ENCODE data around the gene ESAM. TPM values are rescaled to one million over a fixed set of nuclear protein-coding genes. Genes with fewer than 3 reads are reported as not detected.

ESAM gene
- polyA plus RNA-seq, 1 donor (not counting 4 experiments of a cell fraction or from before 2014, with no cell fraction given) = 0.04 TPM

- H3K4me2 ChIP-seq (ENCODE audit: control insufficient read depth, extremely low read depth, insufficient read depth, low read depth, low read length) = peak overlapping the region; percentile 97
- H3K9me1 ChIP-seq (ENCODE audit: control insufficient read depth, extremely low read depth, insufficient read depth, low read length) = no peaks in the 10 kb centered on the region
- H3K9me3 ChIP-seq (ENCODE audit: control insufficient read depth, low read depth, low read length) = no peaks in the 10 kb centered on the region
- H3K9ac ChIP-seq (ENCODE audit: control insufficient read depth, extremely low read depth, insufficient read depth, low read length) = peak overlapping the region; percentile 37
- H3K4me1 ChIP-seq (ENCODE audit: control insufficient read depth, extremely low read depth, insufficient read depth, low read length) = peaks cover 32% of the 10 kb centered on the region
- dilution Hi-C loops (cut with MboI; ENCODE audit: extremely low pct_ligation_motif_present, low sequenced_read_pairs) = no loop called here
- peak overlapping the region; percentile 59 for H2AFZ ChIP-seq (ENCODE audit: control insufficient read depth, low read length)
- FAIRE-seq = peak; percentile 94
- H3K4me3 ChIP-seq (ENCODE audit: control insufficient read depth in 2 of 3, extremely low read depth in 1 of 3, insufficient read depth in 2 of 3, low read depth in 1 of 3, low read length in 3 of 3) = peak overlapping the region in 2 of 3 experiments; percentile 56 to 60
- TF ChIP-seq EZH2 (IDR thresholded peaks at IDR 0.05; ENCODE audit: low read length) (no peak), CTCF (optimal IDR thresholded peaks at IDR 0.05 in 1 of 3, IDR thresholded peaks at IDR 0.05 in 1 of 3, conservative IDR thresholded peaks at IDR 0.05 in 1 of 3; ENCODE audit: extremely low read depth in 1 of 3, insufficient read depth in 2 of 3, low read length in 3 of 3) (no peak)
- H3K79me2 ChIP-seq (ENCODE audit: control insufficient read depth, insufficient read depth, low read length) = no peaks in the 10 kb centered on the region
- peaks cover 34% of the 10 kb centered on the region for H3K27me3 ChIP-seq (ENCODE audit: control insufficient read depth, extremely low read depth, insufficient read depth, low read length)
- no peaks in the 10 kb centered on the region for H3K36me3 ChIP-seq (ENCODE audit: control insufficient read depth in 2 of 2, extremely low read depth in 1 of 2, insufficient read depth in 2 of 2, low read length in 2 of 2)
- H3K27ac ChIP-seq (ENCODE audit: control insufficient read depth, insufficient read depth, low read length) = peak overlapping the region; percentile 50
- peak; percentile 32 for DNase-seq (ENCODE audit: low read depth, low spot score)
- no peaks in the 10 kb centered on the region for H4K20me1 ChIP-seq (ENCODE audit: control insufficient read depth, extremely low read depth, insufficient read depth, low read length)
Measured at GRCh38 chr11:124717421-124717785, 44.7 kb downstream of the ESAM start.

- peaks cover 26% of the 10 kb centered on the region for H3K27me3 ChIP-seq (ENCODE audit: control insufficient read depth, extremely low read depth, insufficient read depth, low read length)
- no peaks in the 10 kb centered on the region for H3K9me1 ChIP-seq (ENCODE audit: control insufficient read depth, extremely low read depth, insufficient read depth, low read length)
- H3K79me2 ChIP-seq (ENCODE audit: control insufficient read depth, insufficient read depth, low read length) = no peaks in the 10 kb centered on the region
- H4K20me1 ChIP-seq (ENCODE audit: control insufficient read depth, extremely low read depth, insufficient read depth, low read length) = no peaks in the 10 kb centered on the region
- peak; percentile 45 for DNase-seq (ENCODE audit: low read depth, low spot score)
- peak overlapping the region; percentile 97 for H3K4me2 ChIP-seq (ENCODE audit: control insufficient read depth, extremely low read depth, insufficient read depth, low read depth, low read length)
- peaks cover 32% of the 10 kb centered on the region for H3K4me1 ChIP-seq (ENCODE audit: control insufficient read depth, extremely low read depth, insufficient read depth, low read length)
- dilution Hi-C loops (cut with MboI; ENCODE audit: extremely low pct_ligation_motif_present, low sequenced_read_pairs) = no loop called here
- no peaks in the 10 kb centered on the region for H3K9me3 ChIP-seq (ENCODE audit: control insufficient read depth, low read depth, low read length)
- peak overlapping the region in 1 of 3 experiments; percentile 38 for H3K4me3 ChIP-seq (ENCODE audit: control insufficient read depth in 2 of 3, extremely low read depth in 1 of 3, insufficient read depth in 2 of 3, low read depth in 1 of 3, low read length in 3 of 3)
- H2AFZ ChIP-seq (ENCODE audit: control insufficient read depth, low read length) = peak overlapping the region; percentile 4
- H3K36me3 ChIP-seq (ENCODE audit: control insufficient read depth in 2 of 2, extremely low read depth in 1 of 2, insufficient read depth in 2 of 2, low read length in 2 of 2) = no peaks in the 10 kb centered on the region
- peak; percentile 96 for FAIRE-seq
- TF ChIP-seq CTCF (optimal IDR thresholded peaks at IDR 0.05 in 1 of 3, IDR thresholded peaks at IDR 0.05 in 1 of 3, conservative IDR thresholded peaks at IDR 0.05 in 1 of 3; ENCODE audit: extremely low read depth in 1 of 3, insufficient read depth in 2 of 3, low read length in 3 of 3) = no peak
- TF ChIP-seq EZH2 (IDR thresholded peaks at IDR 0.05; ENCODE audit: low read length) = no peak
- no peak overlapping the region for H3K9ac ChIP-seq (ENCODE audit: control insufficient read depth, extremely low read depth, insufficient read depth, low read length)
- H3K27ac ChIP-seq (ENCODE audit: control insufficient read depth, insufficient read depth, low read length) = peak overlapping the region; percentile 20
Measured at GRCh38 chr11:124716591-124716990, 45.5 kb downstream of the ESAM start.
